Measurements from ENCODE around the gene MTUS2.

MTUS2 gene

GRCh38 chr13:29550430-29550988, 730.4 kb downstream of the MTUS2 start:
- no peak for TF ChIP-seq EZH2phosphoT487 (IDR thresholded peaks at IDR 0.05; ENCODE audit: borderline replicate concordance)
- TF ChIP-seq, protein P1, sequence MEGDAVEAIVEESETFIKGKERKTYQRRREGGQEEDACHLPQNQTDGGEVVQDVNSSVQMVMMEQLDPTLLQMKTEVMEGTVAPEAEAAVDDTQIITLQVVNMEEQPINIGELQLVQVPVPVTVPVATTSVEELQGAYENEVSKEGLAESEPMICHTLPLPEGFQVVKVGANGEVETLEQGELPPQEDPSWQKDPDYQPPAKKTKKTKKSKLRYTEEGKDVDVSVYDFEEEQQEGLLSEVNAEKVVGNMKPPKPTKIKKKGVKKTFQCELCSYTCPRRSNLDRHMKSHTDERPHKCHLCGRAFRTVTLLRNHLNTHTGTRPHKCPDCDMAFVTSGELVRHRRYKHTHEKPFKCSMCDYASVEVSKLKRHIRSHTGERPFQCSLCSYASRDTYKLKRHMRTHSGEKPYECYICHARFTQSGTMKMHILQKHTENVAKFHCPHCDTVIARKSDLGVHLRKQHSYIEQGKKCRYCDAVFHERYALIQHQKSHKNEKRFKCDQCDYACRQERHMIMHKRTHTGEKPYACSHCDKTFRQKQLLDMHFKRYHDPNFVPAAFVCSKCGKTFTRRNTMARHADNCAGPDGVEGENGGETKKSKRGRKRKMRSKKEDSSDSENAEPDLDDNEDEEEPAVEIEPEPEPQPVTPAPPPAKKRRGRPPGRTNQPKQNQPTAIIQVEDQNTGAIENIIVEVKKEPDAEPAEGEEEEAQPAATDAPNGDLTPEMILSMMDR (conservative IDR thresholded peaks at IDR 0.05; ENCODE audit: low read length) = no peak
- H3K9me2 ChIP-seq (replicated peaks; ENCODE audit: low read depth, low read length) = no peaks in the 10 kb centered on the region
- no peak overlapping the region for H3K9ac ChIP-seq (ENCODE audit: low read depth, low read length, poor library complexity, severe bottlenecking)
- peaks cover 82% of the 10 kb centered on the region; the same call in 1 of the 2 replicates for H3K36me3 ChIP-seq (ENCODE audit: insufficient read depth, low read length)
- H3K27me3 ChIP-seq (ENCODE audit: insufficient read depth, low read length, poor library complexity, severe bottlenecking) = no peaks in the 10 kb centered on the region
- H3F3A ChIP-seq (ENCODE audit: low read depth) = no peaks in the 10 kb centered on the region
- H2AFZ ChIP-seq (ENCODE audit: low read length) = no peak overlapping the region
- no peaks in the 10 kb centered on the region for H3K4me1 ChIP-seq (ENCODE audit: insufficient read depth, low read length, poor library complexity, severe bottlenecking)
- peaks cover 78% of the 10 kb centered on the region for H3K79me2 ChIP-seq (ENCODE audit: insufficient read depth, low read length)
- H3K4me2 ChIP-seq (ENCODE audit: low read depth, low read length, poor library complexity, severe bottlenecking) = no peak overlapping the region
- H3K4me3 ChIP-seq (ENCODE audit: low read length, poor library complexity, severe bottlenecking) = no peak overlapping the region
- H4K20me1 ChIP-seq (ENCODE audit: insufficient read depth, low read length, poor library complexity, severe bottlenecking) = peaks cover 28% of the 10 kb centered on the region
- H3K9me3 ChIP-seq (ENCODE audit: insufficient read depth, low read depth, low read length) = no peaks in the 10 kb centered on the region

DNA sequence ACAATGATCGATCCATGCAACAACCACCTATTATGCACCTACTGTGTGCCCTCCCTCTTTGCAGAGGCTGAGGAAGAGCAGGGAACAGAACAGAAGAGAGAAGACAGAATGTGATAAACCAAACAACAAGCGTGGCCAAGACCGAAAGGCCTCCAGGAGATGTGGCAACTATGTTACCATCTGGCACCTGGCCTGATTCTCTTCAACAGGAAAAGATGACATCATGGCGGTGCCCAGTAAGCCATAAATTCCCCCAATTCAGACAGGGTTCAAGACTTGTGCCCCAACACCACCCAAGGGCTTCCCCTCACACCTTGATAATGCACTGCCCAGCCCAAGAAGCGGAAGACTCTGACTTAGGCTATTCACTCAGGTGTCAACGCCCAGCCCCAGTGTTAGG, 731.1 kb downstream of the MTUS2 start:
- TF ChIP-seq, protein P1 (conservative IDR thresholded peaks at IDR 0.05; ENCODE audit: low read length) = no peak
- no peak for TF ChIP-seq EZH2phosphoT487 (IDR thresholded peaks at IDR 0.05; ENCODE audit: borderline replicate concordance)
- no peak overlapping the region for H3K4me2 ChIP-seq (ENCODE audit: low read depth, low read length, poor library complexity, severe bottlenecking)
- H3K36me3 ChIP-seq (ENCODE audit: insufficient read depth, low read length) = peaks cover 75% of the 10 kb centered on the region; the same call in 1 of the 2 replicates
- H3K27me3 ChIP-seq (ENCODE audit: insufficient read depth, low read length, poor library complexity, severe bottlenecking) = no peaks in the 10 kb centered on the region
- H4K20me1 ChIP-seq (ENCODE audit: insufficient read depth, low read length, poor library complexity, severe bottlenecking) = peaks cover 34% of the 10 kb centered on the region
- H2AFZ ChIP-seq (ENCODE audit: low read length) = no peak overlapping the region
- H3K4me1 ChIP-seq (ENCODE audit: insufficient read depth, low read length, poor library complexity, severe bottlenecking) = no peaks in the 10 kb centered on the region
- peaks cover 79% of the 10 kb centered on the region for H3K79me2 ChIP-seq (ENCODE audit: insufficient read depth, low read length)
- no peaks in the 10 kb centered on the region for H3K9me2 ChIP-seq (replicated peaks; ENCODE audit: low read depth, low read length)
- no peak overlapping the region for H3K4me3 ChIP-seq (ENCODE audit: low read length, poor library complexity, severe bottlenecking)
- no peaks in the 10 kb centered on the region for H3F3A ChIP-seq (ENCODE audit: low read depth)
- no peak overlapping the region for H3K9ac ChIP-seq (ENCODE audit: low read depth, low read length, poor library complexity, severe bottlenecking)
- H3K9me3 ChIP-seq (ENCODE audit: insufficient read depth, low read depth, low read length) = no peaks in the 10 kb centered on the region
